Fibroblast of skin of right quadriceps (primary cell): ENCODE results near the gene CCDC144A.
"Not testable (repeated sequence)": the region's sequence is repeated elsewhere in the genome, so short reads cannot be mapped to it uniquely, and the experiment has no call there.

Experiments
- DNase-seq: peaks from one replicate; pipeline ENCODE4 v3.0.0-alpha.2; 2013

CCDC144A gene

GRCh38 chr17:16751224-16751923 is 61.3 kb downstream of the CCDC144A start:
- DNase-seq, result not testable (repeated sequence)

GRCh38 chr17:16751924-16752287 is 61.9 kb downstream of the CCDC144A start:
- DNase-seq, result not testable (repeated sequence)

DNA sequence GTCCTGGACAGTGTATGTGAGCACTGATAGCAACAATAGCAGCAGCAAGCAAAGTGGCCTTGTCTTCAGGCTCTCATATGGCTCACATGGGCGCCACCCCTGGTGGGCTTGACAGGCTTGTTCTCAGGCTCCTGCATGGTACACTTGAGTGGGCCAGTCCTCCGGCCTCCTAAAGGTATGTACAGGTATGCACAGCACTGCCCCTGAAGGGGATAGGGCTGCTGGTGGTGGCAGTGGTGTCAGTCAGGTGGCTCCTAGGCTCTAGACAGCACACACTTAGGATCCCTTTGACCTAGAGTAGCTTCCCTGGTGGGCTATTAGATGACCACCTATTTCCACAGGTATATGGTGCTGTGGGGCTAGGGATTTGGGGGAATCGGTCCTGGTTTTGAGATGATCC is 67.5 kb downstream of the CCDC144A start:
- DNase-seq, result not testable (repeated sequence)

DNA sequence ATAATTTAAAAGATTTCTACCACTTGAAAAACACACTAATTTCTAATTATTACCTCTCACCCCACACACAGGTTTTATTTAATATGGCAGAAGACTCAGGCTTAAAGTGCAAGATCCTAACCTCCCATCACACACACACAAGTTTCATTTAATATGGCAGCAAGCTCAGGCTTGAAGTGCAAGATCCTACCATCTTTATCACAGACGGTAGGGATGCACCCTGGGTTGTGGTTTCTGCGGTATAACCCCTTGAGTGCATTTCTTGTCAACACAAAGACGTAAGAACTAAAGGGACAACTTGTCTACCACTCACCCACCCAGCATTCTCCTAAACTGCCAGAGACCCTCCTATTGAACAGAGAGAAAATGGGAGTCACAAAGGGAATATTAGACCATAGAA is 68.1 kb downstream of the CCDC144A start:
- not testable (repeated sequence) for DNase-seq

DNA sequence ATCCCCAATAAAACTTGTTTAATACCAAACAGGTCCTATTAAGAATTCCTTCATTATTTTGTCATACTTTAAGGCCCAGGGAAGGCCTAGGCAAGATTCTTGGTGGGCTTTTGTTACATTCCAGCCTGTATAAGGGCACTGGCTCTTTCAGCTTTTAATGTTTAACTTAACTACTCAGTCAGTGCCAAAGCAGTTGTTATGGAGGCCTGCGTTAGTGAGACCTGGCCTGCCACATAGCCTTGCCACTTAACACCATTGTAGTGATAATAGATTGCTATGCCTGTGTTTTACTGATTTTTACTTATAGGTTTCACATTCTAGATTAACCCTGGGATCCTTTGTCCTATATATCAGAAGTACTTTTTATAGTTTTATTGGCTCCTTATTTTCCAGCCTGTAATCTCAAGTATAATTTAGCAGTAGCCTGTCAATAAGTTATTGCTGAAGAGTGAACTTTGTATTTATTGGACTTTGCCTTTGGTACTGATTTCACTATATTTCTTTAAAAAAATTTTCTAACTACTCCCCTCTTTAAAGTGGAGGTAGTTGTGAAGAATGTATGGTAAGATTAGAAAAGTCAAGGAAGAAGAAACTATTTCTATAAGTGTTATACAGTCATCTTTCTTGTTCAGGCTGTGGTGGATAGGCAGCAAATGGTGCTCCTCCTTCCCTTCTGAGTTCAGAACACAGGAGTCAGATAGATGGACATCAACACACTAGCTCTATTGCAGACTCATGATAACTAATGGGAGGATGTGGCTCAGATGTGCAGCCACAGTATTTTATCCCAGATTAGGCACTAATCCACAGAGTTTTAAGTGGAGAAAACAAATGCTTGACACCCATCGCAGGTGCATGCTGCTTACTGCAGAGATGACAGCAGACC is 78.5 kb downstream of the CCDC144A start:
- not testable (repeated sequence) for DNase-seq

DNA sequence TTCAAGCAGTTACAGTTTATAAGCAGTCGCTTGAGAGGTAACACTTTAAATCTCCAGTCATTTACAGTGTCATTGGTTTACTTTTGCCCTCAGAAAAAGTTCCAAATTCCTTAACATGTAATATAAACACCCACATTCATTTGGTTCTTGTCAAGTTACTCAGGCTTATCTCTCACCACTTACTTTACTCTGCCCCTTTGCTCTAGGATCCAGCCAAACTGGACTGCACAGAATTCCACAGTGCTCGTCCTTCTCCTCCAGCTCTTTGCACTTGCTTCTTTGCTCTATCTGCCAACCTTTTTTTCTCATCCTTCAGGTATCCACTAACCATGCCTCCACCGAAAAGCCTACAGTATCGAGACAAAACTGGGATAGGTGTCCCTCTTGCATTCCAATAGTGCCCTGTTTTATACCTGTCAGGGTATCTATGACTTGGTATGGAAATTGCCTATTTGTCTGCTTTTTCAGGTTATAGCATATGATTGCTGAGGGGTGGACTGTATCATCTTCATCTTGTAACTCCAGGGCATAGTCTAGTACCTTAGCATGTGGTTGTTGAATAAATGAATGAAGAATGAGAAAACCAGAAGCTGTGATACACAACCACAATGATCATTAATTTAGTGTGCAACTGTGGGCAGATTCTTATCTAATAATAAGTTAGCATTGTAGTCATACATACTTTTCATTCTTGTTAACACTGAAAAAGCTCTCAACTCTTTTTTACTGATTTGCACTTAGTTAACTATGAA is 82.5 kb downstream of the CCDC144A start:
- not testable (repeated sequence) for DNase-seq

GRCh38 chr17:16773146-16773522 is 83.1 kb downstream of the CCDC144A start:
- DNase-seq, result not testable (repeated sequence)

GRCh38 chr17:16787851-16788250 is 97.8 kb downstream of the CCDC144A start:
- not testable (repeated sequence) for DNase-seq

DNA sequence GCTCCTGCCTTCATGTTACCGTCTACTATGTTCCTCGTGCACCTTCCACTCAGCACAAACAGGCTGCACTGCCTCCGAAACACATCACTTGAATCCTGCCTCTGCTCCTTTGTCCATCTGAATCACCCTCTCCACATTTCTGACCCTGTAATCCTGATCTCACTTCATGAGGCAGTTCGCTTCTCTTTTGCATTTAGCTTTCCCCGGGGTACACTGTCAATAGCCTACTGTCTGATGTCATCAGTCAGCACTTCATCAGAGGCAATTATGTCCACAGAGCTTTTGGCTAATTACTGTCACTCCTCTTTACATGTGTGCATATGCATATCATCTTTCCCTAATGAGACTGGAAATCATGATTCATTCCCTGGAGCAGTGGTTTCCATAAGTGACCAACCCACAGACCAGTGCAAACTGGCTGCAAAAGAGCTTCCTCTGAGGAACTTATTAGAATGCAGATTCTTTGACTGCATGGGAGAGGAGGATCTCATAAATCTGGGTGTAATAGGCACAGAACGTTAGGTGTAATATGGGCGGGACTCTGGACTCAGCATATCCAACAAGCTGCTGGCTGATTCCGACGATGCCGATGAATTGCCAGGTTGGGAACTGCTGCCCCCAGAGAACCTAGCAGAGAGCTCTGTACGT is 99.0 kb downstream of the CCDC144A start:
- DNase-seq, result not testable (repeated sequence)

DNA sequence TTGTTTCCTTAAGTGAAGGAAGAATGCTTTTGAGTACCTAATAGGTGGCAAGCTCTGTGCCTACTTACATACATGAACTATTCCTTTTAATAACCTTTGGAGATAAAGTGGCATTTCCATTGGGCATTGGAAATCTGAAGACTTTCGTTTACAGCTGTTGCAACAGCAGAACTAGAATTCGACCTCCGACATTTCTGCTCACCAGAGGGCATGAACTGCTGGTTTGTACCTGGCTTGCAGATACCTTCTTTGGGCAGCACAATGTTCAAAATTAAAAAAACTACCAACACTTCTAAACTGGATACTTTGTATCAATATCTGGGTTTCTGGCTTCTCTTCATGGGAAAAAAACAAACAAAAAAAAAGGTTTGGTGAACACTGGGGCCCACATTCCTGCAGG is 99.6 kb downstream of the CCDC144A start:
- DNase-seq, result not testable (repeated sequence)

GRCh38 chr17:16790313-16790871 is 100.4 kb downstream of the CCDC144A start:
- DNase-seq, result not testable (repeated sequence)

DNA sequence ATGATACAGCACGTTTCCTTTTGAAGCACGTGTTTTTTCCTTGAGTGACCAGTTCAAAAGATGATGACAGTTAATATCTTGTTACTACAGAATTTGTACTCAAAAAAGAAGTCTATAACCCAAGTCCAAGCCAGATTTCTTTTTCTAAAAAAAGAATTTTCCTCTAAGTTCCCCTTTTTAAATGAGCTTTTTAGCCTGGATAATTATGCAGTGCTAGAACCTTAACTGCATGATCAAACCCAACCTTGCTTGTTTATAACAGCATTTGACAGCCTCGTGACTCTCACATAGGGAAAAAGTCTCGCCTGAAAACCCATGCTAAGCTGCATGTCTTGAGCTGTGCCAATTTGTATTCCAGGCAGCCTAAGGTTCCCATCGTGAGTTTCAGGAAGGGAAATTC is 104.2 kb downstream of the CCDC144A start:
- DNase-seq, result not testable (repeated sequence)

DNA sequence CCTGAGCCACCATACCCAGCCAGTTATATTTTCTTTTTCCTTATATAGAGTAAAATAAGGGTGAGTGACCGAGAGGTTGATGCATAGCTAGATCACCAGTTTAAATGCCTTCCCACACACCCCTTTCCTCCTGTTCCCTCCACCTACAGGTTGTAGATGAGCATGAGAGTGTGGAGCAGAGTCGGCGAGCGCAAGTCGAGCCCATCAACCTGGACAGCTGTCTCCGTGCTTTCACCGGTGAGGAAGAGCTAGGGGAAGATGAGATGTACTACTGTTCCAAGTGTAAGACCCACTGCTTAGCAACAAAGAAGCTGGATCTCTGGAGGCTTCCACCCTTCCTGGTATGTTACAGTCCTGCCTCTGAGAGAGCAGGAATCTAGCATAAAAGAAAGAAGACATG is 105.9 kb downstream of the CCDC144A start:
- not testable (repeated sequence) for DNase-seq

GRCh38 chr17:16804851-16805250 is 114.8 kb downstream of the CCDC144A start:
- DNase-seq, result not testable (repeated sequence)

DNA sequence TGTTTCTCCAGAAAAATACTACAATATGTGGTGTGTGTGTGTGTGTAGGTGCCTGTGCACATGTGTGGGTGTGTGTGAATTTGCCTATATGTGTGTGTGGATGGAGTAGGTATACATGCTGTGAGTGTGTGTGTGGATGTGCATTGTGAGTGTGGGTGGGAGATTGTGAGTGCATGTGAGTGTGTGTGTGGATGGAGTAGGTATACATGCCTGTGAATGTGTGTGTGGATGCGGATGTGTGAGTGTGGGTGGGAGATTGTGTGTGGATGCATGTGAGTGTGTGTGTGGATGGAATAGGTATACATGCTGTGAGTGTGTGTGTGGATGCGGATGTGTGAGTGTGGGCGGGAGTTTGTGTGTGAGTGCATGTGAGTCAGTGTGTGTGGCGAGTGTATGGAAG is 116.6 kb downstream of the CCDC144A start:
- not testable (repeated sequence) for DNase-seq

DNA sequence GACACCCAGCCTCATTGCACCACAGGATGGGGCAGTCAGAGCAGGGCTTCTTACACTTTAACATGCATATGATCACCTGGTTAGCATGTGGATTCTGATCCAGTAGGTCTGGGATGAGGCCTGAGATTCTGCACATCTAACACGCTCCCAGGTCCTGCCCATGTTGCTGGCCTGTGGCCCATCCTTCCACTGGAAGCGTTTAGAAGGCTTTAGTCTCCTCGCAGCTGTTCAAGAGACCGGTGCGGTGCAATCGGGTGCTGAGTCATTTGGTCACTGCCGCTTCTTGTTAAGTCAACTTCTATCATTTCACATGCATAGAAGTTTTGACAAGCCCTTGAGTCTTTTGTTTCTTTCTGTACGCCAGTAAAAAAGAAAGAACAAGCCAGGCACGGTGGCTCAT is 117.6 kb downstream of the CCDC144A start:
- not testable (repeated sequence) for DNase-seq

GRCh38 chr17:16810236-16810635 is 120.2 kb downstream of the CCDC144A start:
- not testable (repeated sequence) for DNase-seq

DNA sequence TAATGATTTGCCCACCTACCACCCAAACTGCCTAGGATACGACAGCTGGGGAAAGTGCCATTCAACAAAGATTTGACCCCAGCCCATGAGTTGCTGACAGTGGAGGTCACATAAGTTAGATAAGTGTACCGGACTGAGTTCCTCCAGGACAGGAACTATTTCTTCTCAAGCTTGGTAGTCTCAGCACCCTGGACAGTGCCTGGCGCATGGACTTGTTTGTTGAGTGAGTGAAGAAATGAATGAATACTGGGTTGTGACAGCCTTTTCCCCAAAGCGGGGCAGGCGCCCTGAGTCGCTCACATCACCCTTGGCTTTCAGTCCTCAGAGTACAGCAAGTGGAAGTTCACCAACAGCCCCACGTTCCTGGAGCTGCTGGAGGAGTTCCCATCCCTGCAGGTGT is 122.1 kb downstream of the CCDC144A start:
- DNase-seq, result peak; percentile 22

DNA sequence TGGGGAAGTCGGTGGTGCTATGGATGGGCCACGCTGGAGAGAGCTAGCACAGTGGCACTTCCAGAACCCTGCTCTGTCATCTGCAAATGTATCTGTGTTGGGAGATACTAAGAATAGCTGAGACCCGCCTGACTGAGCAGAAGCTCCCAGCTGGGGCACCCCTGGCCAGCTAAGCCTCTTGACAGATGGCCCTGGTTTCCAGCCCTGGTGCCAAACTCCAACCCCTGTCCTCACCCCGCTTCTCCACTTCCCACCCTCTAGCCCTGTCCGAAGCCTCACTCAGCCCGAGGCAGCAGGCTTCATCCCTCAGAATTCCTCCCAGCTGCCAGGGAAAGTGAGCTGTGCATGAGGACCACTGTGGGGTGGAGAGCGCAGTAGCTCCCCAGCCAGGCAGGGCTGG is 124.4 kb downstream of the CCDC144A start:
- DNase-seq, result no peak

GRCh38 chr17:16817201-16817600 is 127.2 kb downstream of the CCDC144A start:
- DNase-seq, result no peak

- not testable (repeated sequence) for DNase-seq
Measured at GRCh38 chr17:16817940-16818339, 127.9 kb downstream of the CCDC144A start.

DNA sequence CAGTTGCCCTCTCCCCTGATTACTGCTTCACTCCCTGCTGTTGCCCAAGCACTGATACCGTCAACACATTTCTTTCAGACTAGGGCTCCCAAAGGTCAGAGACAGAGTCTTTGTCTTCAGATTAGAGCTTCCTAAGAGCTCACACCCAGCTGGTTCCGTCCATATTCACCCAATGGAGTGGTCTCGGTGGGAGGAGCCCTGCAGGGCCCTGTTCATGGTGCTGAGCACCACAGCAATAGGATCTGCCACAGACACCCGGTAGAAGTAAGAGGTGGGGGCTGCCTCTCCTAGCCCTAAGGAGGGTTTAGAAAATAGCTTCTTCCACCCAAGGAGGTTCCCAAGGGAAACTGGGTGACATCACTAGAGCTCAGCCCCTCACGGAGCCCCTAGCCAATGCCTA is 128.3 kb downstream of the CCDC144A start:
- DNase-seq, result no peak
